SK-N-SH (cell line): ENCODE measurements around the gene SBF2. TPM values are rescaled to one million over a fixed set of nuclear protein-coding genes. Genes with fewer than 3 reads are reported as not detected.

Experiments used
- CTCF ChIA-PET: fragments of 300-600, 350-600 bp; formaldehyde crosslinking; extraction: SDS; loops from one replicate; lab custom pipeline; 2021; lab: Yijun Ruan, JAX
- POLR2A ChIA-PET: fragments of 350-600 bp; sonication (Branson Sonifier 250); formaldehyde crosslinking; extraction: SDS; loops from one replicate; lab custom pipeline; 2020; ENCODE audit warnings: antibody characterized with exemption, inconsistent platforms; lab: Yijun Ruan, JAX
- DNase-seq: peaks from one replicate; pipeline ENCODE4 v3.0.0; 2012
- H2AFZ ChIP-seq: fragments of 200-600 bp; sonication (generic); 2 replicates; pipeline ENCODE4 v1.8.1; 2016; ENCODE audit warnings: antibody characterized with exemption, mild to moderate bottlenecking, low read depth
- H3F3A ChIP-seq: fragments of 200-600 bp; sonication (generic); replicated peaks from 2 replicates; pipeline ENCODE3; 2016; ENCODE audit warnings: antibody characterized with exemption, mild to moderate bottlenecking; ENCODE audit not compliant: insufficient read depth
- H3K27ac ChIP-seq, 2 experiments: fragments of 200-500 bp in 1 of 2; fragments of 200-600 bp in 1 of 2; sonication (Bioruptor generic) in 1 of 2; sonication (generic), shearing (Covaris generic) in 1 of 2; 2 replicates each; pipeline versions ENCODE4 v1.5.1 to v1.6.1; 2014 to 2016; ENCODE audit warnings: low read depth in 2 of 2, inconsistent platforms in 1 of 2, low read length in 1 of 2, mild to moderate bottlenecking in 1 of 2, mixed read lengths in 1 of 2
- H3K27me3 ChIP-seq: fragments of 200-600 bp; sonication (generic), shearing (Covaris generic); 2 replicates; pipeline ENCODE4 v1.6.1; 2016; ENCODE audit warnings: mixed run types; ENCODE audit not compliant: insufficient read depth
- H3K36me3 ChIP-seq, 2 experiments: fragments of 200-500 bp in 1 of 2; fragments of 200-600 bp in 1 of 2; sonication (Bioruptor generic) in 1 of 2; sonication (generic) in 1 of 2; replicated peaks in 1 of 2; 2 replicates each; pipeline versions ENCODE3 to v1.5.1; 2014 to 2016; ENCODE audit warnings: low read length in 1 of 2, mild to moderate bottlenecking in 1 of 2; ENCODE audit not compliant: insufficient read depth in 2 of 2, control insufficient read depth in 1 of 2
- H3K4me1 ChIP-seq, 2 experiments: fragments of 200-500 bp in 1 of 2; fragments of 200-600 bp in 1 of 2; sonication (Bioruptor generic) in 1 of 2; sonication (generic), shearing (Covaris generic) in 1 of 2; 2 replicates each; pipeline versions ENCODE4 v1.5.1 to v1.6.1; 2014 to 2016; ENCODE audit warnings: low read depth in 1 of 2, low read length in 1 of 2, mixed run types in 1 of 2; ENCODE audit not compliant: insufficient read depth in 2 of 2, control insufficient read depth in 1 of 2
- H3K4me2 ChIP-seq: fragments of 200-600 bp; sonication (generic), shearing (Covaris generic); 2 replicates; pipeline ENCODE4 v1.6.1; 2017; ENCODE audit warnings: mixed run types
- H3K4me3 ChIP-seq, 2 experiments: fragments of 200-500 bp in 1 of 2; fragments of 200-600 bp in 1 of 2; sonication (Bioruptor generic) in 1 of 2; sonication (generic), shearing (Covaris generic) in 1 of 2; 2 replicates each; pipeline versions ENCODE4 v1.5.1 to v1.8.1; 2014 to 2016; ENCODE audit warnings: low read depth in 2 of 2, inconsistent platforms in 1 of 2, low read length in 1 of 2, mild to moderate bottlenecking in 1 of 2, mixed read lengths in 1 of 2, moderate library complexity in 1 of 2
- H3K79me2 ChIP-seq: fragments of 200-600 bp; sonication (generic); 2 replicates; pipeline ENCODE4 v1.8.1; 2017; ENCODE audit warnings: mild to moderate bottlenecking; ENCODE audit not compliant: insufficient read depth
- H3K9ac ChIP-seq: fragments of 200-600 bp; sonication (generic); 2 replicates; pipeline ENCODE4 v1.6.1; 2017; ENCODE audit warnings: mixed run types
- H3K9me2 ChIP-seq: fragments of 200-600 bp; sonication (generic); 2 replicates; pipeline ENCODE4 v1.6.1; 2017; ENCODE audit warnings: mixed run types
- H3K9me3 ChIP-seq: fragments of 200-600 bp; sonication (generic); 2 replicates; pipeline ENCODE4 v1.6.1; 2017; ENCODE audit warnings: mixed run types, mild to moderate bottlenecking, moderate library complexity
- H4K20me1 ChIP-seq: fragments of 200-600 bp; sonication (generic); 2 replicates; pipeline ENCODE4 v1.6.1; 2017; ENCODE audit warnings: mild to moderate bottlenecking, mixed run types; ENCODE audit not compliant: insufficient read depth
- CTCF ChIP-seq: fragments of 200-600 bp; sonication (generic); IDR thresholded peaks from 2 replicates; pipeline ENCODE4 v1.6.1; 2017; ENCODE audit warnings: antibody characterized with exemption, mild to moderate bottlenecking, moderate library complexity
- FOXJ3 ChIP-seq: sonication (generic); formaldehyde crosslinking; IDR thresholded peaks from 2 replicates; pipeline ENCODE4 v1.5.1; 2020; ENCODE audit warnings: mild to moderate bottlenecking, missing genetic modification reagents
- FOXM1 ChIP-seq: IDR thresholded peaks from 2 replicates; pipeline ENCODE4 v1.4.0; 2012; ENCODE audit warnings: low read depth, mild to moderate bottlenecking
- GABPA ChIP-seq: IDR thresholded peaks from 2 replicates; pipeline ENCODE4 v1.4.0; 2012; ENCODE audit warnings: low read depth, mild to moderate bottlenecking
- GATA2 ChIP-seq: sonication (generic); formaldehyde crosslinking; IDR thresholded peaks from 2 replicates; pipeline ENCODE4 v1.5.0; 2020; ENCODE audit warnings: mild to moderate bottlenecking, missing genetic modification reagents
- POLR2AphosphoS5 ChIP-seq: IDR thresholded peaks from 2 replicates; pipeline ENCODE4 v1.6.1; 2012; ENCODE audit warnings: low read depth, low read length
- RCOR1 ChIP-seq: fragments of 150-350 bp; IDR thresholded peaks from 2 replicates; pipeline ENCODE4 v1.6.1; 2017; ENCODE audit warnings: antibody characterized with exemption, low read length
- SIN3A ChIP-seq: IDR thresholded peaks from 2 replicates; pipeline ENCODE4 v1.6.1; 2012; ENCODE audit warnings: low read depth, mild to moderate bottlenecking, low read length, moderate library complexity, borderline replicate concordance
- USF2 ChIP-seq: fragments of 150-350 bp; IDR thresholded peaks from 2 replicates; pipeline ENCODE4 v1.6.1; 2017; ENCODE audit warnings: antibody characterized with exemption, low read length, low read depth, borderline replicate concordance
- YY1 ChIP-seq: IDR thresholded peaks from 2 replicates; pipeline ENCODE4 v1.4.0; 2012; ENCODE audit warnings: low read depth, mild to moderate bottlenecking
- WGBS: methylation state at CpG from one replicate; pipeline ENCODE4 v1.1.6; 2017; ENCODE audit warnings: low lambda C conversion rate; 5-methylcytosine and 5-hydroxymethylcytosine counted together
- polyA plus RNA-seq, 3 experiments: library from polyadenylated mRNA; depleted of rRNA; stranded (reverse); fragments of >200 nt; gene quantifications; 2 replicates each; pipeline ENCODE4 v1.2.3, GENCODE V29; 2012
- TF ChIP-seq, protein P1 (sequence below): IDR thresholded peaks from 2 replicates; pipeline ENCODE4 v1.4.0; 2012; ENCODE audit warnings: low read depth, borderline replicate concordance
- TF ChIP-seq, protein P2 (sequence below): IDR thresholded peaks from 2 replicates; pipeline ENCODE4; 2012

The SBF2 gene
- polyA plus RNA-seq, 1 of the 3 experiments (the other 2 are of a cell fraction), result 23.0 TPM

- Histone ChIP-seq H3K9ac (no peak overlapping the region), H2AFZ (no peak overlapping the region), H3K4me1 (peaks cover 0 to 5% of the 10 kb centered on the region in 2 experiments; a peak in 2 of 4 replicates), H3K79me2 (no peaks in the 10 kb centered on the region), H4K20me1 (no peaks in the 10 kb centered on the region), H3K27ac (no peak overlapping the region), H3F3A (no peaks in the 10 kb centered on the region), H3K4me2 (no peak overlapping the region), H3K27me3 (no peaks in the 10 kb centered on the region), H3K4me3 (no peak overlapping the region), H3K36me3 (peaks cover 0 to 11% of the 10 kb centered on the region in 2 experiments), H3K9me3 (no peaks in the 10 kb centered on the region), H3K9me2 (no peaks in the 10 kb centered on the region)
- CTCF ChIA-PET, result interaction anchor here (1.2 kb wide), 1 partner anchor 12 kb away, joined by 3 read pairs; no protein-coding TSS in a partner anchor
- POLR2A ChIA-PET, result no interaction called here
- no peak for DNase-seq
- no peak for TF ChIP-seq GABPA
- TF ChIP-seq FOXM1, result no peak
- no peak for TF ChIP-seq POLR2AphosphoS5
- TF ChIP-seq, protein P1, sequence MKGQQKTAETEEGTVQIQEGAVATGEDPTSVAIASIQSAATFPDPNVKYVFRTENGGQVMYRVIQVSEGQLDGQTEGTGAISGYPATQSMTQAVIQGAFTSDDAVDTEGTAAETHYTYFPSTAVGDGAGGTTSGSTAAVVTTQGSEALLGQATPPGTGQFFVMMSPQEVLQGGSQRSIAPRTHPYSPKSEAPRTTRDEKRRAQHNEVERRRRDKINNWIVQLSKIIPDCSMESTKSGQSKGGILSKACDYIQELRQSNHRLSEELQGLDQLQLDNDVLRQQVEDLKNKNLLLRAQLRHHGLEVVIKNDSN, result no peak
- TF ChIP-seq RCOR1, result no peak
- no peak for TF ChIP-seq CTCF
- no peak for TF ChIP-seq SIN3A
- no peak for TF ChIP-seq USF2
- TF ChIP-seq, protein P2, sequence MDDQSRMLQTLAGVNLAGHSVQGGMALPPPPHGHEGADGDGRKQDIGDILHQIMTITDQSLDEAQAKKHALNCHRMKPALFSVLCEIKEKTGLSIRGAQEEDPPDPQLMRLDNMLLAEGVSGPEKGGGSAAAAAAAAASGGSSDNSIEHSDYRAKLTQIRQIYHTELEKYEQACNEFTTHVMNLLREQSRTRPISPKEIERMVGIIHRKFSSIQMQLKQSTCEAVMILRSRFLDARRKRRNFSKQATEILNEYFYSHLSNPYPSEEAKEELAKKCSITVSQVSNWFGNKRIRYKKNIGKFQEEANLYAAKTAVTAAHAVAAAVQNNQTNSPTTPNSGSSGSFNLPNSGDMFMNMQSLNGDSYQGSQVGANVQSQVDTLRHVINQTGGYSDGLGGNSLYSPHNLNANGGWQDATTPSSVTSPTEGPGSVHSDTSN, result no peak
Measured at GRCh38 chr11:9796266-9796665, 497.8 kb downstream of the SBF2 start.

DNA sequence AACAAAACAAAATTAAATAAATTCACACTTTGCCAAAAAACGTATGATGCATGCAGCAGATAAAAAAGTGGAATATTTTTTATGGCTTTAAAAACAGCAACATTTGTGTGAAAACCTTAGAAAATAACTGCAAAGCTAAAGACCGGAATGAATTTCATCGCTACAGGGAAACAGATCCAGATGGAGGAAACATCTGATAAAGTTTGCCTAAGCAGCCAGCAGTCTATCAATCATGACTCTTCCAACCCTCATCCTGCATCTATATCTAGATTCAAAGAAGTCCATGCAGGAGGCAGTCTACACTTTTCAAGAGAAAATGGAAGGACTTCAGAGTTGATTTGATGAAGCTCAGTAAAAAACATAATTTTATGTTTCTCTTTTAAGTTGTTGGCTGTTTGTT lies 503.3 kb downstream of the SBF2 start:
- Histone ChIP-seq H3K9me3 (no peaks in the 10 kb centered on the region), H3K79me2 (no peaks in the 10 kb centered on the region), H3K27ac (no peak overlapping the region; a peak in 1 of 4 replicates), H3K36me3 (peaks cover 11 to 35% of the 10 kb centered on the region in 2 experiments), H3K9ac (no peak overlapping the region), H3F3A (peaks cover 8% of the 10 kb centered on the region), H3K4me2 (no peak overlapping the region), H3K4me1 (peaks cover 7 to 10% of the 10 kb centered on the region in 2 experiments; a peak in 2 of 4 replicates), H4K20me1 (no peaks in the 10 kb centered on the region), H3K9me2 (no peaks in the 10 kb centered on the region), H2AFZ (no peak overlapping the region), H3K27me3 (no peaks in the 10 kb centered on the region), H3K4me3 (no peak overlapping the region)
- CTCF ChIA-PET, result interaction anchor here (0.8 to 2.9 kb wide), 3 partner anchors 31 to 517 kb away, joined by 3 to 8 read pairs (median 3); no protein-coding TSS in a partner anchor
- peak; percentile 43 for DNase-seq
- TF ChIP-seq FOXJ3 (CRISPR knock-in tag) (no peak), YY1 (no peak), GATA2 (CRISPR knock-in tag) (0 out of 2 replicates have a peak, but pooled peaks have one; percentile 36)
- POLR2A ChIA-PET, result no interaction called here
- WGBS, result 82% methylated on average over 3 of the region's 3 CpGs
